Medulla oblongata (tissue), 1 donor: ENCODE data around the gene TBRG4.

ENCODE experiments used
- DNase-seq: peaks from one replicate; pipeline ENCODE4 v3.0.0-alpha.2; 2015; ENCODE audit errors: extremely low spot score

Gene TBRG4

DNA sequence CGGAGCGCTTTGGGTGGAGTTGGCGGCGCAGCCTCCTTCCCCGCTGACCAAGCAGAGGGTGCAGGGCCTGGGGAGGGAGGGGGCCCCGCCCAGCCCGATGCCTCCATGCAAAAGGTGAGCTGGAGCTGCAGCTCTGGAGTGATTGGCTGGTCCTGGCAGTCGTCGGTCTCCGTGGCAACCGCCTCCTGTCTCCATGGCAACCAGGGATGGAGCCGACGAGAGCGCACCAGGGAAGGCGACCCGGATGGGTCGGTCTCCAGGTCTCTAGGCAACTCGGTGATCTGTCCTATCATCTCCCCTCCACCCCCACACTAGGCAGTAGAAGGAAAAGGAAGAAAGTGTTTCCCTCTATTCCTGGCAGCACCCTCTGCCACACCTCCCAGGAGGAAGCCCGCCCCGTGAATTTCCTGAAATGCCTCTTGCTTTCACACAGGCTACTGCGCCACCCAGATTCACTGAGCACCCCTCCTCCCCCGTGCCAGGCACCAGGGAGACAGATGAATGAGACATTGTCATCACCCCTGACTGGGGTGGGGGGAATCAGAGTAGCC, 22.1 kb downstream of the TBRG4 start:
- DNase-seq: peak; percentile 97

DNA sequence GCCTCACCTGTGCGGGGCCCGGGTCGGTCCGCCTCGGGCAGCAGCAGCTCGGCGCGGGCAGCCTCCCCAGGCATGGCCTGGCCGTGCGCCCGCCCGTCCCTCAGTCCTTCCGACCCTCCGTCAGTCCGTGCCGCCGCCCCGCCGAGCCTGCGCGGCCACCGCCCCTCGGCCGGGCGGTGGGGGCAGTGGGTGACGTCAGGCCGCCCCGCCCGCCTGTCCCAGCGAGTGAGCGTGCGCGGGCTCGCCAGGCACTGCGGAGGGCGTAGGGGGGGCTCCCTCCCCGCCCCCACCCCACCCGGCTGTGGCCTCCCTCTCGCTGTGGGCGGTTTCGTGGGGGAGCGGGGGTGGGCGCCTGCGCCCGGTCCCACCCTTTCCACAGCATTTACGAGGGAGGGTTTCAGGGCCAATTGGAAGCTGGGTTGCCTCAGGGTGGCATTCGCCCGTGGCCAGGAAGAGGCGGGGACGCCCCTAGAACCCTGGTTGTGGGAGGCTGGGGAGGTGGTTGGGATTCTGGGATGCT, 22.6 kb downstream of the TBRG4 start, which contains the start of gene NACAD:
TSS of gene NACAD (minus strand) at position 149 of the 520 bp plus-strand sequence. CDS start at position 74, 75 bp downstream.
- peak; percentile 89 for DNase-seq

DNA sequence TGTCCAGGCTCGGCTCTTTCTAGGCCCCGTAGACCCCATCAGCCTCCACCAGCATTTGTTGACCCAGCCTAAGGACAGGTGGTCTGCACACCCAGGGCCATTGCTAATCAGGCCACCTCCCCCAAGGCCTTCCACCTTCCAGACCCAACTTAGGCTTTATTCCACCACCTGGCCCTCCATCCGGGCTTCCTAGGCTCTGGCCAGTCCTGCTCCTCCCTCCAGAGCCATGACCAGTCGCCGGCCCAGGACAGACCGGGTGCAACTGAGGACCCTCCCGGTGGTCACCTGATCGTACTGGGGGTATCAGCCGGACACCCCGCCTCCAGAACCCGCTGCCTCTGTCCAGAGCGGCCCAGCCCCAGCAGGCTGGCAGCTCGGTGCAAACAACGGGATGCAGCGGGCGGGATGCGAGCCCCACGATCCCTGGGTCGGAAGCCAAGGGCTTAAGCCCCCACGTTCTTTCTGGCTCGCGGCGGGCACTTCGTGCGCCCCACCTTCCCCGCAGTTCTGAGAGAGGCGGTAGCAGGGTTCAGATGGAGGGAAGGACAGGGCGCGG, 23.3 kb downstream of the TBRG4 start:
- DNase-seq: peak; percentile 9

DNA sequence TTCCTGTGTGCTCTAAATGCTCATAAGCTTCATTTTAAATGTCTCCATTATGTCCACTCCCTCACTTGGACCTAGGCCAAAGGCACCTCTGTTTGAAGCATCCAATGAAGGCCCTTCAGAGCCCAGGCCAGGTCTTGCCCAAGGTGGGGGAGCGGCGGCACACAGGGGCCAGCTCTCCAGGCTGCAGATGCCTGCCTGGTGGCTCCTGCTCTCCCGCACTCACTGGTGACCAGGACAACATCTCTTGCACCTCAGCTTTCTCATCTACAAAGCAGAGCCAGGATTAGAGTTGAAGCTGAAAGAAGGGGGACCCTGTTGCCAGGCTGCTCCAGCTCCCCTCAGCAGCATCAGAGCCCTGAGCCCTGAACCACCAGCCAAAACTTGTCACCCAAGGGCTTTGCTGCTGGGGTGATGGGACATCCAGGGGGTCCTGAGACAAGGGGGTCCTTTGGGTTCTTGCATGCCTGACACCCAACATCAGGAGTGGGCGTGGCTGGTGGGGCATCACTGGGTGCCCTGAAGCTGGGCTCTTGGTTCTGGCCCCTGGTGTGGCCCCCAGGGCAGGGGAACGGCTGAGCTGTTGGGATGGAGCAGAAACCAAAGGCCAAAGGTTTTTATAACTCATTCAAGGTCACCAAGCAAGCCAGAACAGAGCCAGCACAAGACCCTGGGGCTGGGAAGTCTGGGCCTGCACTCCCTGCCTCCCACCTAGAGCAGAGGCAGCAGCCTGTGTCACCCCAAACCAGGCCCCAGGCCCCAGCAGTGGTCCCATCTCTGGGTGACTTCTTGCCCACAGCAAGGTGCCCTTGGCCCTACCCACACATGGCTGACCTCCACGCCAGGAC, 24.0 kb downstream of the TBRG4 start:
- DNase-seq: peak; percentile 10

DNA sequence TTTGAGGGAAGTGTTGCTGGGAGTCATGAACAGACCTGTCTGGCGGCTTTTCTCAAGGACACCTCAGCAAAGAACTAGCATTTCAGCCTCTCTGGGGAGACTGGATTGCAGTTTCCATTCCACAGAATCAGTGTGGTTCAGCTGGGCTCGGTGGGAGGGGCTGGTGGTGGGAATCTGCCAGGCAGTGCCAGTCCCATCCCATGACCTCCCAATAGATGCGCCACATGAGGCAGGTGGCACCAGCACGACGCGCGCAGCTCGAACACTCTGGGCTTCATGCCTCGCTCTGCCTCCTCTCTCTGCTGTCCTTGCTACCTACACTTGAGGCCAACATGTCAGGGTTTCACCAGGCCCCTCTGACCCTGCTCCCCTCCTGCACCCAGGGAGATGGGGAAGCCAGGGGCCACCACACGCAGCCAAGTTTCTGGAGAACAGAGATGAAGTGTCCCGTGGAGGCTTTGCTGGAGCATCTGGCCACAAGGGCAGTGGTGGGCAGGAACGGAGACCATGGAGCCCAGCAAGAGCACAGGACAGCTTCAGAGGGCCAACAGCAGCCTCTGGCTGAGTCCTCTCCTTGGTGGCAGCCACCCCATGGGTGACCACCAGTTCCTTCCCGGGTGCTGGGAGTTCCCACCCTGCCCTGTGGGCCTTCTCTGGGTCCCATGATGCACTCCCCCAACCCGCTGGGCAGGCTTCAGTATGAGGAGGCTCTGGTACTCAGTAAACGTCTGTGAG, 25.0 kb downstream of the TBRG4 start:
- peak; percentile 76 for DNase-seq

DNA sequence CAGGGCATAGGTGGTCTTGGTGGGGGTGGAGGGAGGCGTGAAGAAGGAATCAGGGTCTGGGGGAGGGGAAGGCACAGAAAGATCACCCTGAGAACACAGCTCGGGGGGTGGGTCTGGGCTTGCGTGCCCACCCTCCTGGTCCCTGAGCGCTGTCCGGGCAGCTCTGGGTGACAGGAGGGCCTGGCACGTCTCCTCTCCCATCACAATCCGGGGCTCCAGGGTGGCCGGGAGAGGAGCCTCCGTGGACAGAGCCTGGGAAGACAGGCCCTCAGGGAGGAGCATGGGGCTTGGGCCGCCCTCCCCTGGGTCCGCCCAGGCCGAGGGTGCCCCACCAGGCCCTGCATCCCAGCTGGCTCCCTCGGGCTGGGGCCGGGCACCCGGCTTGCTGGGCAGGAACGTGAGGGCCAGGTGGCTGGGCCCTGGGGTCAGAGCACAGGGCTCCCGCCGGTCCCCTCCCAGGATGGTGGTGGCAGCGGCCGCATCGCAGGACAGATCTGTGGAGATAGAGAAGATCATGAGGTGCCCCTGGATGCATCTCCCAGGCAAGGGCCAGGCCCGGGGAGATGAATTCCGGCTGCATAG, 25.8 kb downstream of the TBRG4 start:
- no peak for DNase-seq

DNA sequence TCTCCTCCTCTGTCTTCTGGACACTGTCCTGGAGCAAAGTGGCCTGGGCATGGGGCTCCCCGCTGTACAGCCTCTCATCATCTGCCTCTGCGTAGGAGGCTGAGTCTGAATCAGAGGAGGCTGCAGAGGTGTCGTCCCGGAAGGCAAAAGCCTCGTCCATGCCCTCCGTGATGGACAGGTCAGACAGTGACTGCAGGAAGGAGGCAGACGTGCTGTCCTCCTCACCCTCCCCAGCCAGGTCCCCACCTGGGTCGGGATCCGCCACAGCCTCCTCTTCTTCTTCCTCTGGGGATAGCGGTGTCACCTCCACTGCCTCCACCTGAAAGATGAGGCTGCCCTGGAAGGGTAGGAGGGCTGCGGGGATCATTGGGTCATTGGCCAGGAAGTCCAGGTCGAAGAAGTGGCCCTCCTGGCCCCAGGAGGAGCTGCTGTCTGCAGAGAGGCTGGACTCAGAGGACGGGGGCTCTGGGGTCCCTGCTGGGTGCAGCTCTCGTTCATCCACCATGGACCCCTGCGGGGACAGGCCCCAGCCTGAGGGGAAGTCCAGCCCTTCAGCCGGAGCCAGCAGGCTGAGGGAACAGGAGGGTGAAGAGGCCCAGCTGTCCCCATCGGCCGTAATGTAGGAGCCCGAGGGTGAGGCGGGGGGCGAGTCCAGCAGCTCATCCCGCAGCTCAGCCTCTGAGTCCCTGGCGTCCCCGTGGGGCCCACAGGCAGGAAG, 26.4 kb downstream of the TBRG4 start:
- DNase-seq: no peak

DNA sequence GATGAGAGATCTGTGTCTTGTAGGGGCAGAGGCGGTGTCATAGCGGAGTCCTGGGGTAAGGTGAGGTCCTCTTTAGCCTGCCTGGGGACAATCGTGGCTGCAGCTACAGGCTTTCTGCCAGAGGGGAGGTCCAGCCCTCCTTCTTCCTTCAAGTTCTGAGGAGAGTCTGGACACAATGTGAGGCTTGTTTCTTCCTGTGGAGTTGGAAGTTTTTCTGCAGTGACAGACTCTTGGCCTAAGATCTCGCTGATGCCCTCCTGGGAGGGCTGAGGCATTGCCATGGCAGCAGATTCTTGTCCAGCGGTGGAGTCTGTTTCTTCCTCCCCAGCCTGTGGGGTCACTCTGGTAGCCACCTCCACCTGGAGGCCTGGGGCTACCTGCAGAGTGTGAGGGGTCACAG, 27.2 kb downstream of the TBRG4 start:
- peak; percentile 45 for DNase-seq

DNA sequence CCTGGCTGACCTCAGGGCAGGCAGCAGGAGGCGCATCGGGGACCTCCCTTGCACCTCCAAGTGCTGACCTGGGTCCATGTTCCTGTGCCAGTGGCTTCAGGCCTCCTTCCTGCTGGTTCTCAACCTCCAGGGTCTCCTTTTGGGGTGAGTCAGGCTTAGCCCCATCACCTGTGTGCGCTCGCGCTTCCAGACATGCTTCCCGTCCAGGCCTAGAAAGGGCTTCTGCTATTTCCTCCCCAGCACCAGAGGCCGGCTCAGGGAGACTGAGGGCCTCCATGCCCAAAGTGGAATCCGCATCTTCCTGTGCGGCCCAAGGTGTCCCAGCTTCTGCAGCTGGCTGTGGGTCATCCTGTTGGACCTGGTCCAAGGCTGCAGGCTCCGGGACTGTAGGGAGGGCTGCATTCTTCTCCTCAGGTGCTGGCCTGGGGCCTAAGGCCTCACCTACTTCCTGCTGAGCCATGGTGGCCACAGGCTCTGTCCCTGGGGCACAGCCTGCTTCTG, 28.6 kb downstream of the TBRG4 start:
- no peak for DNase-seq

DNA sequence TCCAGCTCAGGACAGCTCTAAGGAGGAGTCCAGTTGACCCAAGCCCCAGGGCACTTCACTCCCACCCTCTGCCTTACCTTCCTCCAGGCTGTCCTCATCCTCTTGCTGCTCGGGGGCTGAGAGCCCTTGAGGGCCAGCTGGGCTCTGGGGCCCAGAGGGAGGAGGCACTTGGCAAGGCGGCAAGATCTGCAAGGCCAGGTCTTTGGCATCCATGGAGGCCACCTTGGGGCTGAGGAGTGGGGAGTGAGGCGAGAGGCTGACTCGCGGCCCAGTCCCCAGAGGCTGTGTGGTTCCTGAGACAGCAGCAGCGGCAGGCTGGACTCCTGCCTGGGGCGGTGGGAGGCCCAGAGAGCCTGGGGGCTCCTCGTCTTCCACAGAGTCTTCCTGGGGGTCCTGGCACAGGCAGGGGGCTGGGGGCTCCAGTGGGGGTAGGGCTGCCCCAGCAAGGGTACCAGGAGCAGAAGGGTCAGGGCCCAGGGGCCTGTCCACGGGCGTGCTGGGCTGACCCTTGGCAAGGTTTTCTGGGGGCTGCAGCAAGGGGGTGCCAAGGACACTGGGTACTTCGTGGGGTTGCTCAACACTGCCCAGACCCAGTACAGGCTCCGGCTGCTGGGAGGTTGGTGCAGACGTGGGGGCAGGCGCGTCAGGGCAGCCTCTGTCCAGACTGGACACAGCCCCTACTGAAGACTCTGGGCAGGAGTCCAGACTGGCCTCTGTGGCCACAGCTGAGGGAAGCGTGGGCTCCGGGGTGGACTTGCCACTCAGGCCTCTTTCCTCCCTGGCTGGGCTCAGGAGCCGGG, 29.3 kb downstream of the TBRG4 start:
- DNase-seq: peak; percentile 89

DNA sequence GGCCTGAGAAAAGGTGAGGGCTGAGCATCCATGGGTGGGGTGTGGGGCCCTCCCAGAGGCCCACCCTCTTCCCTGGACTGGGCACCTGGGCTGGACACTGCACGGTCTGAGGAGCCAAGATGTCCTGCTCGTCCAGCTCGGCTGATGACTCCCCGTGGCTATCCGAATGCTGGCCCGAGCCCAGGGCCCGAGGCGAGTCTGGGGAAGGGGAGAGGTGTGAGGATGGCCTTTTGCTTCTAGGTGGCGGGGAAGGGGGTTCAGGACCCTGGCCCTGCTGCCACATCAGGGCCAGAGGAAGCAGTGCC, 29.9 kb downstream of the TBRG4 start:
- no peak for DNase-seq

DNA sequence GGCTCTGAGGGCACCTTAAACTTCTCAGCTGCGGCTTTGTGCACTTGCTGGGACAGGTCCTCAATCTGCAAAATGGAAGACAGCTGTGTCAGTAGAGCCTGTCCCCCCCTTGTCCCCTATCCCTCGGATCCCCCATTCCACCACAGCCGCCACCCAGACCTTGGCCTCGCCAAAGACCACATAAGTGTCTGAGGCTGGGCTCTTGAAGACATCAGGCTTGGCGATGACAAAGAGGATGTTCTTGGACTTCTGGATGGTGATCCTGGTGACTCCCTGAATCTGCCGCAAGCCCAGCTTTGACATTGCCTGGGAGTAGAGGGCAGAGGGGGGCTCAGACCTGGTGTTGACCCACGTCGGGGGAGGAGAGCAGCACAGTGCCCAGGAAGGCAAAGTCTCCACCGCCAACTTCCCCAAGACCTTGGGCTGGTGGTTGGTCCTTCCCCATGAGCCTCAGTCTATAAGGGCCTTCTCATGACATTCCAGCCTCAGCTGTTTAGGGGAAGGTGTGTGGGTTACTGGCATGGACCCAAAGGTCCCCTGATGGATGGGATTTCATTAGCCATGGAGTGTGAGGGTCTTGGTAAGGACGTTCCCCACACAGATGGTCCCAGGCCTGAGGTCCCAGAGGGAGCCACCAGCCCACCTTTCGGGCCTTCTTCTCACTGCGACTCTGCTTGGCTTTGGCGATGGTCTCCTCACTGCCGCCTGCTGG, 30.4 kb downstream of the TBRG4 start:
- DNase-seq: no peak

DNA sequence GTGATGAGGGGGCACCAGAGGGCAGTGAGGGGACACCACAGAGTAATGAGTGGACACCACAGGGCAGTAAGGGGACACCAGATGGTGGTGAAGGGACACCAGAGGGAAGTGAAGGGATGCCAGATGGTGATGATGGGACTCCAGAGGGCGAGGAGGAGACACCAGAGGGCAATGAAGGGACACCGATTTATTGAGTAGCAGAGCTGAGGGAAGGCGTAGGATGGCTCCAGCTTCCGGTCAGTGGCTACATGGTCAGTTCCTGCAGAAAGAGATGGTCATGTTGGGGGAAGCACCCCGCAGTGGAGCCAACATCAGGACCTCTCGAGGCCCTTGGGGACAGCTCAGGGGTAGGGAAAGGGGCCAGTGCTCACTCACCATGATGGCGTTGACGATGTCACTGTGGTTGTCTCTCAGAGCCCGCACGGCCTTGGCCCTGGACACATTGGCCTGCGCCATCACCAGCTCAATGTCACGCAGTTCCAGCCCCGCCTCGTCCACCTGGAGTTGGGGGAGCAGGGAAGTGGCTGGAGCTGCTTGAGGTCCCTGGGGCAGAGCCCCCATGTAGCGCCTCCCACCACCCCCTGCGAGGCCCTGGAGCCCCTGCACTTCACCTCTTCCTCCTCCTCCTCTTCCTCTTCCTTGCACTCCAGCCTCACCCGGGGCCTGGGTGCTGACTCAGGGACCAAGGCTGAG, 31.1 kb downstream of the TBRG4 start:
- DNase-seq: no peak

DNA sequence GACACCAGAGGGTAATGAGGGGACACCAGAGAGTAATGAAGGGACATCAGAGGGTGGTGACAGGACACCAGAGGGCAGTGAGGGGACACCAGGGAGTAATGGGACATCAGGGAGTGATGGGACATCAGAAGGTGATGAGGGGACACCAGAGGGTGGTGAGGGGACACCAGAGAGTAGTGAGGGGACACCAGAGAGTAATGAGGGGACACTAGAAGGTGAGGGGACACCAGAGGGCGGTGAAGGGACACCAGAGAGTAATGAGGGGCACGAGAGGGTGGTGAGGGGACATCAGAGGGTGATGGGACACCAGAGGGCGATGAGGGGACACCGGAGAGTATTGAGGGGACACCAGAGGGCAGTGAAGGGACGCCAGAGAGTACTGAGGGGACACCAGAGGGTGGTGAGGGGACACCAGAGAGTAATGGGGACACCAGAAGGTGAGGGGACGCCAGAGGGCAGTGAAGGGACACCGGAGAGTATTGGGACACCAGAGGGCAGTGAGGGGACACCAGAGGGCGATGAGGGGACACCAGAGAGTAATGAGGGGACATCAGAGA, 33.3 kb downstream of the TBRG4 start:
- no peak for DNase-seq

DNA sequence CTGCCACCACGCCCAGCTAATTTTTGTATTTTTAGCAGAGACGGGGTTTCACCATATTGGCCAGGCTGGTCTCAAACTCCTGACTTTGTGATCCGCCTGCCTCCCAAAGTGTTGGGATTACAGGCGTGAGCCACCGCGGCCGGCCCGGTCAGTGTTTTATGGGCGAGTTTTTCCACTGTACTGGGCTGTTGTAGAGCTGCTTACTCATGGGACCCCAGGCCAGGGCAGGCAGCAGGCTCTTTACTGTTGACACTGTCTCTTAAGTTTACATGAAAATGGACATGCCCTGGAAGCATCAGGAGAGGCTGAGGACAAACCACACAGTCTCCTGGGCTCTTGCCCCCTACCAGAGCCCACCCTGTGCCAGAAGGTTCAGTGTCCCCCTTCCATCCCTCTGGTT, 33.9 kb downstream of the TBRG4 start:
- DNase-seq: no peak

DNA sequence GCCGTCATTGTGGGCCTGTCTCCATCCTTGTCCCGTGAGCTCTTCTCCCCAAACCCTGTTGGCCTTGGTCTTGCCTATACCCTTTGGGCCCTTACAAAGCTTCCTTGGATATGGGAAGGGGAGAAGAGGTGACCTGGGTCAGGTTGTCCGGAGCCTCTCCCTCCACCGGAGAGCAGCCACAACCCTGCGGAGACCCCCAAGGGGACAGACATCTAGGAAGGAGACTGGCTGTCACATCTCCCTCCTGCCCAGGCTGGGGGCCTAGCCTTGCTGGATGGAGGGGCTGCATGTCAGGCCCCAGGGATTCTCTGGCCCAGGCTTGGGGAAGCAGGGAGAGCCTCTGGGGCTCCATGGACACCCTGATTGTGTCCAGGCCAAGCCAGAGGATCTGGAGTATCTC, 34.6 kb downstream of the TBRG4 start:
- DNase-seq: no peak

DNA sequence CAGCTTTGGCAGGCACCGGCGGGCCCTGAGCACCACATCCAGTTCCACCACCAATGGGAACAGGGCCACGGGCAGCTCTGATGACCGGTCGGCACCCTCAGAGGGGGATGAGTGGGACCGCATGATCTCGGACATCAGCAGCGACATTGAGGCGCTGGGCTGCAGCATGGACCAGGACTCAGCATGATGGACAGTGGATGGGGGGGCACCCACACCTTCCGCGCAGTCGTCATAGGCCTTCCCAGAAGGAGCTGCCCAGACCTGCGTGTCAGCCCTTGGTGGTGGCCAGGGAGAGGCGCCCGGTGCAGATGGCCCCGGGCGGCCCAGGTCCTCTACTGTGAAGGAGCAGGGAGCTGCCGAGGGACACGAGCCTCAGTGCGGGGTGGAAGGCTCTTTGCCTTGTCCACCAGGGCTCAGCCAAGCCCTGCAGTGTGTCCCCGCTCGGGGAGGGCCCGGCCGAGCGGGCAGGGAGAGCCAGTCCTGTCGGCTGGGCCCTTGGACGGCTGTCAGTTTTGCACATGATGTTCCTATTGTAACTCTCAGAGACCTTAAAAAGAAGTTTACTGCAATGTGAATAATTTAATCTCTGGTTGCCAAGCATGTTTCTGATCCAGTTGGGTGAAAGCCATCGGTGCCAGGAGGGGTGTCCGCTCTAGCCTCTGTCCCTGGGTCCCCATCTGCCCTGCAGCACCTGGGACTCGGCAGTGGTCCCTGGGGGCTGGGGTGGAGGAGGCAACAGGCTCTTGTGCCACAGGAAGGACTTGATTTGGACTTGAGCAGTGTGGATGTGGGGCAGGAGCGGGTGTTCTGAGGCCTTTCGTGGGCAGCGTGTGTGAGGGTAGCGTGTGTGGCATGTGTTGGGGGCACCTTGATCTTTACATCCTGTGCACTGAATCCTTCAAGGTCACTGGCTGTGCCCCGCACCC, 35.4 kb downstream of the TBRG4 start:
- peak; percentile 52 for DNase-seq

DNA sequence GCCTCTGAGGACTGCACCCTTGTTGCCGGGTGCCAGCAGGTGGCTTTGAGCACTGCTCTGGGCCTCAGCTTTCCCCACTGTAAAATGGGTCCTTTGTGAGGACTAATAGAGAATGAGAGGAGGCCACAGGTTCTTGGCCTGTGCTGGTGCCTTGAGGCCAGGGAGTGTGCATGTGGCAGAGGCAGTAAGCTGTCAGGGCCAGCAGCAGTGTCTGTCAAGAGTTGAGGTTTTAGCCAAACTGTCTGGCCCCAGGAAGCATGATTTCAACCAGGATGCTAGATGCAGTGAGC, 36.2 kb downstream of the TBRG4 start:
- DNase-seq: no peak
